PFSK-1 (cell line): ENCODE data around the gene ANKZF1.

ENCODE experiments used
- FOXP2 ChIP-seq: optimal IDR thresholded peaks from 2 replicates; pipeline ENCODE3; 2011; ENCODE audit warnings: borderline replicate concordance, control low read depth, inconsistent platforms; ENCODE audit not compliant: insufficient read depth; ENCODE audit errors: extremely low read length, extremely low read depth
- POLR2AphosphoS5 ChIP-seq: IDR thresholded peaks from 2 replicates; pipeline ENCODE4 v1.6.1; 2012; ENCODE audit warnings: low read depth, mild to moderate bottlenecking, control low read depth, low read length, moderate library complexity
- REST ChIP-seq, 2 experiments: IDR thresholded peaks; 2 replicates each; pipeline versions ENCODE4 v1.6.1 to v1.8.0; 2011 to 2012; ENCODE audit warnings: low read depth in 2 of 2, low read length in 2 of 2, control low read depth in 1 of 2, inconsistent platforms in 1 of 2, mild to moderate bottlenecking in 1 of 2, moderate library complexity in 1 of 2; ENCODE audit not compliant: insufficient read depth in 1 of 2
- SIN3A ChIP-seq: IDR thresholded peaks from 2 replicates; pipeline ENCODE4 v1.6.1; 2012; ENCODE audit warnings: mild to moderate bottlenecking, low read length, moderate library complexity, borderline replicate concordance; ENCODE audit not compliant: insufficient read depth
- TAF1 ChIP-seq: IDR thresholded peaks from 2 replicates; pipeline ENCODE4 v1.6.1; 2012; ENCODE audit warnings: low read length, control low read depth, borderline replicate concordance; ENCODE audit not compliant: insufficient read depth

The ANKZF1 gene

GRCh38 chr2:219261024-219261855 is 31.6 kb downstream of the ANKZF1 start:
- TF ChIP-seq FOXP2 (no peak), SIN3A (no peak), POLR2AphosphoS5 (no peak), TAF1 (no peak), REST (IDR thresholded peaks at IDR 0.05; ENCODE audit: insufficient read depth in 1 of 2, low read depth in 2 of 2, low read length in 2 of 2) (no peak)

GRCh38 chr2:219266232-219266631 is 36.6 kb downstream of the ANKZF1 start:
- TF ChIP-seq SIN3A: no peak
- no peak for TF ChIP-seq TAF1
- TF ChIP-seq FOXP2: no peak
- TF ChIP-seq POLR2AphosphoS5: no peak
- TF ChIP-seq REST (IDR thresholded peaks at IDR 0.05; ENCODE audit: insufficient read depth in 1 of 2, low read depth in 2 of 2, low read length in 2 of 2): no peak

DNA sequence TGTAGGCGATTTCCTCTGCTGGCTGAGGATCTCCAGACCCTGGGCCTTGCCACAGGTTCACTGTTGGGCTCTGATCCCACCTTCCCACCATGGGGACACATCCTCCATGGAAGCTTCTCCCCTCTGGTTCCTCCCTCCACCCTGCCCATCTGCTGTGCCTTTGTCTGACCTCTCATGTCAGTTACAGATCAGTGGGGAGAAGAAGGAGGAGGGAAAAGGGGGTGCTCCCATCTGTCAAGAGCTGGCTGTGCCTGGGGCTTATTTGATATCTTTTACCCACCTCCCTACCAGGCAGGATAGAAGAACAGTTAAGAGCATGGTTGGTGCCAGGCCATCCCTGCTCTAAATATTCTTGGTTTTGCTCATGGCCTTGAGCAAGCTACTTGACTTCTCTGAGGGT is 37.3 kb downstream of the ANKZF1 start:
- TF ChIP-seq TAF1: no peak
- no peak for TF ChIP-seq FOXP2
- TF ChIP-seq SIN3A: no peak
- no peak for TF ChIP-seq POLR2AphosphoS5
- no peak for TF ChIP-seq REST (IDR thresholded peaks at IDR 0.05; ENCODE audit: insufficient read depth in 1 of 2, low read depth in 2 of 2, low read length in 2 of 2)

GRCh38 chr2:219268294-219268693 is 38.7 kb downstream of the ANKZF1 start:
- no peak for TF ChIP-seq POLR2AphosphoS5
- TF ChIP-seq SIN3A: no peak
- TF ChIP-seq TAF1: no peak

GRCh38 chr2:219269362-219270054 is 39.9 kb downstream of the ANKZF1 start:
- TF ChIP-seq POLR2AphosphoS5: no peak
- no peak for TF ChIP-seq TAF1
- TF ChIP-seq SIN3A: no peak
- no peak for TF ChIP-seq REST (IDR thresholded peaks at IDR 0.05; ENCODE audit: insufficient read depth in 1 of 2, low read depth in 2 of 2, low read length in 2 of 2)
- TF ChIP-seq FOXP2: no peak
